ENCODE data around the gene ZCCHC7. TPM values are rescaled to one million over a fixed set of nuclear protein-coding genes. Genes with fewer than 3 reads are reported as not detected.
A peak's percentile ranks its signal among the peaks of the same experiment; 100 is the strongest.

The ZCCHC7 gene
- total and polyA plus RNA-seq, 9 of the 15 experiments (the other 6 are each of a cell fraction or from before 2014, with no cell fraction given): 34.1 to 68.9 (median 48.8) TPM

DNA sequence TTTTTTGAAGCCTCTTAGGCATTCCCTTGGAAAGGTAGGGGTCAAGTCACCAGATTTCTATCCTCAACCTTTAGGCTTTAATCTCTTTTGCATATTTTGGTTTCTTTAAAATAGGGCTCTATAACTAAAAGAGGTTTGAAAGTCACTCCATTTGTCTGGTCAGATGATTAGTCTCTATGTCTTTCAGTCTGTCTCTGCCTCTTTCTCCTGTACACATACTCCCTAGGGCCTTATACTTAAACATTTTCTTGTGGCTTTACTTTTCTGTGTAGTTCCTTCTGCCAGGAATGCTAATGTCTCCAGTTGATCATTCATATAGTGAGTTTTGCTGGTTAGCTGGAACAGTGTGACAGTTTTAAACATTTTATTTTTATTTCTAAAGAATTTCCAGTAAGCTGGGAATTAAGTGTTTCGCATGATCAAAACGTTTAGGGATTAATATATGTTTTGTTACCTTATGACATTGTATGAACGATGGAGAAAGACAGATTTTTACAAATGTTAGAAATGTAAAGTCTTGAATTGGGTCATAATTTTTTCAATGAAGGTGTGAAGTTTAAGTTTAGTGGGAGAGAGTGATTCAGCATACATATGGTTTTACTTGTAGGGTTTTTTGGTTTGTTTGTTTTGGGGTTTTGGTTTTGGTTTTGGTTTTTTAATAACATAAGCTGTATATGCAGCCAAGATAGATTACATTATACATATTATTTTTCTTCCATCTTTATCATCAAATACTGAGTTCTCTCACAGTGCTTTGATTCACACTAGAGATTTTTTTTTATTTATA, 90.6 kb downstream of the ZCCHC7 start:
- TF ChIP-seq, protein P1, sequence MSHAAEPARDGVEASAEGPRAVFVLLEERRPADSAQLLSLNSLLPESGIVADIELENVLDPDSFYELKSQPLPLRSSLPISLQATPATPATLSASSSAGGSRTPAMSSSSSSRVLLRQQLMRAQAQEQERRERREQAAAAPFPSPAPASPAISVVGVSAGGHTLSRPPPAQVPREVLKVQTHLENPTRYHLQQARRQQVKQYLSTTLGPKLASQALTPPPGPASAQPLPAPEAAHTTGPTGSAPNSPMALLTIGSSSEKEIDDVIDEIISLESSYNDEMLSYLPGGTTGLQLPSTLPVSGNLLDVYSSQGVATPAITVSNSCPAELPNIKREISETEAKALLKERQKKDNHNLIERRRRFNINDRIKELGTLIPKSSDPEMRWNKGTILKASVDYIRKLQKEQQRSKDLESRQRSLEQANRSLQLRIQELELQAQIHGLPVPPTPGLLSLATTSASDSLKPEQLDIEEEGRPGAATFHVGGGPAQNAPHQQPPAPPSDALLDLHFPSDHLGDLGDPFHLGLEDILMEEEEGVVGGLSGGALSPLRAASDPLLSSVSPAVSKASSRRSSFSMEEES (CRISPR knock-in tag; IDR thresholded peaks at IDR 0.05): no peak
- TF ChIP-seq PTTG1 (tag; IDR thresholded peaks at IDR 0.05; ENCODE audit: low read depth) (no peak), LEF1 (IDR thresholded peaks at IDR 0.05) (no peak), ZNF79 (CRISPR knock-in tag; IDR thresholded peaks at IDR 0.05; ENCODE audit: low read depth) (no peak), ZNF696 (CRISPR knock-in tag; conservative IDR thresholded peaks at IDR 0.05) (no peak), C11orf30 (IDR thresholded peaks at IDR 0.05; ENCODE audit: low read depth) (0 out of 2 replicates have a peak, but pooled peaks have one; percentile 9), ZEB2 (IDR thresholded peaks at IDR 0.05) (no peak), KLF16 (IDR thresholded peaks at IDR 0.05) (no peak), ZNF316 (IDR thresholded peaks at IDR 0.05) (0 out of 2 replicates have a peak, but pooled peaks have one; percentile 6), KAT2B (IDR thresholded peaks at IDR 0.05; ENCODE audit: low read depth, low read length) (no peak), ZFX (CRISPR knock-in tag; IDR thresholded peaks at IDR 0.05) (no peak), ZNF644 (tag; IDR thresholded peaks at IDR 0.05; ENCODE audit: low read depth) (no peak), NFE2 (IDR thresholded peaks at IDR 0.05; ENCODE audit: low read depth) (0 out of 2 replicates have a peak, but pooled peaks have one; percentile 30), ILF3 (IDR thresholded peaks at IDR 0.05; ENCODE audit: borderline replicate concordance) (no peak)
- TF ChIP-seq, protein P2, sequence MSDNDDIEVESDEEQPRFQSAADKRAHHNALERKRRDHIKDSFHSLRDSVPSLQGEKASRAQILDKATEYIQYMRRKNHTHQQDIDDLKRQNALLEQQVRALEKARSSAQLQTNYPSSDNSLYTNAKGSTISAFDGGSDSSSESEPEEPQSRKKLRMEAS (CRISPR knock-in tag; IDR thresholded peaks at IDR 0.05): no peak
- H3K79me2 ChIP-seq (ENCODE audit: control insufficient read depth, insufficient read depth, low read length): peaks cover 86% of the 10 kb centered on the region
- H3K4me2 ChIP-seq (ENCODE audit: insufficient read depth, low read length): no peak overlapping the region
- no TSS peak for BruUV-seq (replicated peaks)
- ChIA-PET CTCF (ENCODE audit: low intra/inter-chr PET ratio) (no interaction called here), POLR2A (no interaction called here)
- intact Hi-C loops (cut with micrococcal nuclease): loop anchor here (5.0 kb wide), 3 partner anchors 36 to 86 kb away; no protein-coding TSS in a partner anchor
- no peak for FAIRE-seq
- in situ Hi-C loops (cut with MboI): no loop called here
- no peak for DNase-seq (ENCODE audit: extremely low read depth in 1 of 4, low spot score in 3 of 4)
- 72% methylated on average over 3 of the region's 3 CpGs for whole genome bisulfite sequencing (ENCODE audit: insufficient coverage, low coverage, missing lambda C conversion rate)
- no peak overlapping the region for H3K9ac ChIP-seq (ENCODE audit: insufficient read depth in 1 of 2, low read depth in 2 of 2, low read length in 2 of 2)
- no peak overlapping the region for H2AFZ ChIP-seq (ENCODE audit: low read depth, low read length)
- ATAC-seq: no peak
- H3K9me3 ChIP-seq (replicated peaks; ENCODE audit: control insufficient read depth, insufficient read depth, low read depth, low read length): no peaks in the 10 kb centered on the region
- peak overlapping the region; percentile 17; the same call in 1 of the 3 replicates for H3K27ac ChIP-seq (ENCODE audit: extremely low read depth, low read depth, low read length)
- H3K4me3 ChIP-seq: no peak overlapping the region
- peaks cover 51% of the 10 kb centered on the region for H3K36me3 ChIP-seq (ENCODE audit: control insufficient read depth, insufficient read depth, low read length)
- H3K4me1 ChIP-seq (replicated peaks in 1 of 2; ENCODE audit: control insufficient read depth in 2 of 2, insufficient read depth in 2 of 2, low read length in 2 of 2): peaks cover 6 to 8% of the 10 kb centered on the region in 2 experiments; a peak in 3 of 5 replicates
- H3K9me1 ChIP-seq (ENCODE audit: control insufficient read depth, insufficient read depth, low read length): no peaks in the 10 kb centered on the region
- H4K20me1 ChIP-seq (replicated peaks; ENCODE audit: control insufficient read depth, insufficient read depth, low read length): no peaks in the 10 kb centered on the region
- H3K27me3 ChIP-seq (ENCODE audit: control insufficient read depth in 2 of 2, insufficient read depth in 2 of 2, low read length in 2 of 2): no peaks in the 10 kb centered on the region
